ENCODE measurements around the gene INSRR. TPM values are rescaled to one million over a fixed set of nuclear protein-coding genes. Genes with fewer than 3 reads are reported as not detected.

Gene INSRR
- total RNA-seq, 1 experiment from 2014 or later, result not detected

- peaks cover 18% of the 10 kb centered on the region for H3K4me1 ChIP-seq
- ChIA-PET CTCF (interaction anchor here (0.6 kb wide), 1 partner anchor 12 kb away, joined by 3 read pairs; no protein-coding TSS in a partner anchor), POLR2A (no interaction called here)
- H3K9me3 ChIP-seq, result no peaks in the 10 kb centered on the region
- no TSS peak for BruUV-seq (replicated peaks)
- no peaks in the 10 kb centered on the region for H3K27me3 Mint-ChIP-seq (ENCODE audit: insufficient read depth, unreplicated experiment)
- H3K4me3 Mint-ChIP-seq (ENCODE audit: unreplicated experiment), result no peak overlapping the region
- TF ChIP-seq CTCF (IDR thresholded peaks at IDR 0.05; ENCODE audit: insufficient read depth in 1 of 2, low read depth in 1 of 2, low read length in 1 of 2, severe bottlenecking in 1 of 2, unreplicated experiment in 1 of 2), result no peak
- H3K9me3 Mint-ChIP-seq (ENCODE audit: unreplicated experiment), result no peaks in the 10 kb centered on the region
- intact Hi-C loops (cut with micrococcal nuclease; ENCODE audit: unreplicated experiment), result no loop called here
- no peak overlapping the region for H3K27ac Mint-ChIP-seq (ENCODE audit: unreplicated experiment)
- no peaks in the 10 kb centered on the region for H3K36me3 ChIP-seq (ENCODE audit: control insufficient read depth, insufficient read depth, low read length)
- H3K4me1 Mint-ChIP-seq (ENCODE audit: low read depth, unreplicated experiment), result peaks cover 23% of the 10 kb centered on the region
- H3K4me3 ChIP-seq (ENCODE audit: low read depth, low read length), result no peak overlapping the region
- H3K36me3 Mint-ChIP-seq (ENCODE audit: insufficient read depth, unreplicated experiment), result no peaks in the 10 kb centered on the region
- DNase-seq, result no peak
- no peaks in the 10 kb centered on the region for H3K27me3 ChIP-seq (replicated peaks; ENCODE audit: control insufficient read depth, insufficient read depth, low read length)
Observed at GRCh38 chr1:156900896-156901589, 42.1 kb upstream of the INSRR start.

DNA sequence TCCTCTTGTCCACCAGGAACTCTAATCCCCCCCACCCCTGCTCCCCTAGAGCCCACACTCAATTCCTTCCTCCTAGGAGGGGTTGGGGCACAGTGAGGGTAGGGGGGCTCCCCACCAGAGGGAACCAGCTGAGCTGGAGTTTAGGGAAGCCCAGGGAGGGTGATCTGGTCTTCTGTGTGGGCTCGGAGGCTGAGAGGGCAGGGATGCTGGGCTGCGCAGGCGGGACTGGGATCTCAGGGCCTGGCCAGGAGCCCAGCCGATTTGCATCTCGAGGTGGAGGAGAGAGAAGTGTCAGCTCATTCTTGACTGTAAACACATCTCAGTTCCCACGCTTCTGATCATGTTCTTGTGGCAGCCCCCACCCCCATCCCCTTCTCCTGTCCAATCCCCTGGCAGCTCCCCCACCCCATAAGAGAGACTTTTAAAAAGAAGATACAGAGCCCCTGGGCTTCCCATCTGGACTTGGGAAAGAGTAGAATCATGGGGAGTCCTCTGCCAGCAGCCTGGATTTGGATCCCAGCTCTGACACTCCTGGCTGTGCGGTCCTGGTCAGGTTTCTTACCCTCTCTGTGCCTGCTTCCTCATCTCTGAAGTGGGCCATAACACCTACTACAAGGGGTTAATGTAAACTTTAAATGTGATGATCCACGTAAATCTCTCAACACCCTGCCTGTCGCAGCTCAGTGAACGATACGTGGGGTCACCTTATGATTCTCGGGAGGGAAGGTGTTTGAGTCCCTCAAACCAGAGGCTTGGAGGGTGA, 41.2 kb upstream of the INSRR start:
- ChIA-PET CTCF (no interaction called here), POLR2A (no interaction called here)
- Histone ChIP-seq H3K4me3 (ENCODE audit: low read depth, low read length) (no peak overlapping the region), H3K27me3 (replicated peaks; ENCODE audit: control insufficient read depth, insufficient read depth, low read length) (no peaks in the 10 kb centered on the region), H3K36me3 (ENCODE audit: control insufficient read depth, insufficient read depth, low read length) (no peaks in the 10 kb centered on the region), H3K9me3 (no peaks in the 10 kb centered on the region), H3K4me1 (peaks cover 27% of the 10 kb centered on the region)
- TF ChIP-seq CTCF (IDR thresholded peaks at IDR 0.05; ENCODE audit: insufficient read depth in 1 of 2, low read depth in 1 of 2, low read length in 1 of 2, severe bottlenecking in 1 of 2, unreplicated experiment in 1 of 2), result no peak
- Mint-ChIP-seq H3K4me3 (ENCODE audit: unreplicated experiment) (no peak overlapping the region), H3K4me1 (ENCODE audit: low read depth, unreplicated experiment) (peaks cover 29% of the 10 kb centered on the region), H3K27ac (ENCODE audit: unreplicated experiment) (no peak overlapping the region), H3K9me3 (ENCODE audit: unreplicated experiment) (no peaks in the 10 kb centered on the region), H3K27me3 (ENCODE audit: insufficient read depth, unreplicated experiment) (no peaks in the 10 kb centered on the region), H3K36me3 (ENCODE audit: insufficient read depth, unreplicated experiment) (no peaks in the 10 kb centered on the region)
- intact Hi-C loops (cut with micrococcal nuclease; ENCODE audit: unreplicated experiment), result no loop called here
- no TSS peak for BruUV-seq (replicated peaks)
- DNase-seq, result no peak

- H3K27me3 ChIP-seq (replicated peaks; ENCODE audit: control insufficient read depth, insufficient read depth, low read length), result no peaks in the 10 kb centered on the region
- intact Hi-C loops (cut with micrococcal nuclease; ENCODE audit: unreplicated experiment), result no loop called here
- no peaks in the 10 kb centered on the region for H3K36me3 ChIP-seq (ENCODE audit: control insufficient read depth, insufficient read depth, low read length)
- ChIA-PET CTCF (interaction anchor here (1.0 kb wide), 1 partner anchor 29 kb away, joined by 4 read pairs; no protein-coding TSS in a partner anchor), POLR2A (interaction anchor here (0.5 kb wide), 1 partner anchor 170 kb away, joined by 3 read pairs; no protein-coding TSS in a partner anchor)
- no peak for DNase-seq
- Mint-ChIP-seq H3K9me3 (ENCODE audit: unreplicated experiment) (no peaks in the 10 kb centered on the region), H3K4me3 (ENCODE audit: unreplicated experiment) (no peak overlapping the region), H3K27me3 (ENCODE audit: insufficient read depth, unreplicated experiment) (no peaks in the 10 kb centered on the region), H3K4me1 (ENCODE audit: low read depth, unreplicated experiment) (peaks cover 33% of the 10 kb centered on the region), H3K27ac (ENCODE audit: unreplicated experiment) (no peak overlapping the region), H3K36me3 (ENCODE audit: insufficient read depth, unreplicated experiment) (no peaks in the 10 kb centered on the region)
- H3K4me3 ChIP-seq (ENCODE audit: low read depth, low read length), result no peak overlapping the region
- no peaks in the 10 kb centered on the region for H3K9me3 ChIP-seq
- peaks cover 37% of the 10 kb centered on the region for H3K4me1 ChIP-seq
- no TSS peak for BruUV-seq (replicated peaks)
- no peak for TF ChIP-seq CTCF (IDR thresholded peaks at IDR 0.05; ENCODE audit: insufficient read depth in 1 of 2, low read depth in 1 of 2, low read length in 1 of 2, severe bottlenecking in 1 of 2, unreplicated experiment in 1 of 2)
Observed at GRCh38 chr1:156898971-156899664, 40.2 kb upstream of the INSRR start.

Measured in Caco-2 (cell line).